Measurements from ENCODE around the gene GEMIN4. TPM values are rescaled to one million over a fixed set of nuclear protein-coding genes. Genes with fewer than 3 reads are reported as not detected.
"Not testable (repeated sequence)": the region's sequence is repeated elsewhere in the genome, so short reads cannot be mapped to it uniquely, and the experiment has no call there.

GEMIN4 gene
- total RNA-seq, 1 donor from 2014 or later: 22.3 TPM

GRCh38 chr17:703081-703875, 48.8 kb downstream of the GEMIN4 start:
- Histone ChIP-seq H3K9me3 (no peaks in the 10 kb centered on the region), H3K4me1 (no peaks in the 10 kb centered on the region), H3K27ac (no peak overlapping the region), H3K36me3 (peaks cover 0 to 13% of the 10 kb centered on the region in 2 donors), H3K4me3 (no peak overlapping the region), H3K27me3 (no peaks in the 10 kb centered on the region)
- intact Hi-C loops (cut with DNase I): no loop called here
- DNase-seq (ENCODE audit: extremely low spot score in 2 of 2): no peak
- no peak for TF ChIP-seq POLR2AphosphoS5 (IDR thresholded peaks at IDR 0.05; ENCODE audit: insufficient read depth in 1 of 2, low read depth in 1 of 2)
- no peak for TF ChIP-seq CTCF (IDR thresholded peaks at IDR 0.05)
- TF ChIP-seq POLR2A (IDR thresholded peaks at IDR 0.05): no peak

- H3K4me3 ChIP-seq: no peak overlapping the region
- DNase-seq (ENCODE audit: extremely low spot score in 2 of 2): no peak
- no peaks in the 10 kb centered on the region for H3K27me3 ChIP-seq
- intact Hi-C loops (cut with DNase I): no loop called here
- H3K27ac ChIP-seq: no peak overlapping the region
- no peaks in the 10 kb centered on the region for H3K9me3 ChIP-seq
- H3K36me3 ChIP-seq: peaks cover 0 to 26% of the 10 kb centered on the region in 2 donors
- peaks cover 17% of the 10 kb centered on the region for H3K4me1 ChIP-seq
- TF ChIP-seq POLR2A (IDR thresholded peaks at IDR 0.05) (no peak), CTCF (IDR thresholded peaks at IDR 0.05) (peak; percentile 45 to 78 (median 47)), POLR2AphosphoS5 (IDR thresholded peaks at IDR 0.05; ENCODE audit: insufficient read depth in 1 of 2, low read depth in 1 of 2) (no peak)
Measured at GRCh38 chr17:700504-701094, 51.5 kb downstream of the GEMIN4 start.

GRCh38 chr17:699345-699744, 52.7 kb downstream of the GEMIN4 start:
- Histone ChIP-seq H3K9me3 (no peaks in the 10 kb centered on the region), H3K4me1 (peaks cover 18% of the 10 kb centered on the region), H3K4me3 (no peak overlapping the region), H3K27ac (no peak overlapping the region), H3K27me3 (no peaks in the 10 kb centered on the region), H3K36me3 (peaks cover 0 to 36% of the 10 kb centered on the region in 2 donors)
- TF ChIP-seq POLR2A (IDR thresholded peaks at IDR 0.05) (no peak), POLR2AphosphoS5 (IDR thresholded peaks at IDR 0.05; ENCODE audit: insufficient read depth in 1 of 2, low read depth in 1 of 2) (no peak)
- intact Hi-C loops (cut with DNase I): no loop called here
- DNase-seq (ENCODE audit: extremely low spot score in 2 of 2): no peak

- intact Hi-C loops (cut with DNase I); DNase-seq (ENCODE audit: extremely low spot score in 2 of 2); H3K27ac ChIP-seq; H3K27me3 ChIP-seq; H3K9me3 ChIP-seq; H3K4me3 ChIP-seq: not testable (repeated sequence)
- peaks cover 18% of the 10 kb centered on the region for H3K4me1 ChIP-seq
- H3K36me3 ChIP-seq: peaks cover 0 to 38% of the 10 kb centered on the region in 2 donors
Measured at GRCh38 chr17:698096-698495, 54.0 kb downstream of the GEMIN4 start.

GRCh38 chr17:697682-698081, 54.4 kb downstream of the GEMIN4 start:
- TF ChIP-seq POLR2AphosphoS5 (IDR thresholded peaks at IDR 0.05; ENCODE audit: insufficient read depth in 1 of 2, low read depth in 1 of 2): no peak
- no peak for TF ChIP-seq CTCF (IDR thresholded peaks at IDR 0.05)
- no peak for TF ChIP-seq POLR2A (IDR thresholded peaks at IDR 0.05)
- no peak overlapping the region for H3K27ac ChIP-seq
- intact Hi-C loops (cut with DNase I): no loop called here
- H3K4me3 ChIP-seq: no peak overlapping the region
- no peak for DNase-seq (ENCODE audit: extremely low spot score in 2 of 2)
- peaks cover 0 to 40% of the 10 kb centered on the region in 2 donors for H3K36me3 ChIP-seq
- peaks cover 18% of the 10 kb centered on the region for H3K4me1 ChIP-seq
- no peaks in the 10 kb centered on the region for H3K9me3 ChIP-seq
- no peaks in the 10 kb centered on the region for H3K27me3 ChIP-seq

- TF ChIP-seq POLR2A (IDR thresholded peaks at IDR 0.05) (no peak), POLR2AphosphoS5 (IDR thresholded peaks at IDR 0.05; ENCODE audit: insufficient read depth in 1 of 2, low read depth in 1 of 2) (no peak), CTCF (IDR thresholded peaks at IDR 0.05) (no peak)
- Histone ChIP-seq H3K27ac (no peak overlapping the region), H3K36me3 (peaks cover 0 to 35% of the 10 kb centered on the region in 2 donors)
Measured at GRCh38 chr17:696369-696768, 55.7 kb downstream of the GEMIN4 start.

More at GRCh38 chr17:696369-696768, 55.7 kb downstream of the GEMIN4 start:
- Histone ChIP-seq H3K4me1 (peaks cover 18% of the 10 kb centered on the region), H3K4me3 (no peak overlapping the region), H3K27me3 (no peaks in the 10 kb centered on the region), H3K9me3 (no peaks in the 10 kb centered on the region)
- intact Hi-C loops (cut with DNase I): no loop called here
- DNase-seq (ENCODE audit: extremely low spot score in 2 of 2): no peak

Data from vagina (tissue), 2 donors.